OCI-LY1 (cell line): ENCODE measurements around the gene LPO.
A peak's percentile ranks its signal among the peaks of the same experiment; 100 is the strongest.

Experiments
- H2AFZ ChIP-seq: fragments of 200-600 bp; sonication (generic), shearing (Covaris generic); 2 replicates; pipeline ENCODE4 v1.6.0; 2014; ENCODE audit warnings: antibody characterized with exemption, mild to moderate bottlenecking, low read length
- H3F3A ChIP-seq: fragments of 200-600 bp; sonication (generic), shearing (Covaris generic); 2 replicates; pipeline ENCODE4 v1.6.0; 2014; ENCODE audit warnings: mild to moderate bottlenecking, antibody characterized with exemption, low read length, moderate library complexity; ENCODE audit not compliant: insufficient read depth
- H3K27ac ChIP-seq: fragments of 200-600 bp; sonication (generic); 2 replicates; pipeline ENCODE4 v1.5.1; 2014; ENCODE audit warnings: low read length, mixed run types, mild to moderate bottlenecking, low read depth; ENCODE audit not compliant: poor library complexity, severe bottlenecking
- H3K27me3 ChIP-seq: fragments of 200-600 bp; sonication (generic); 2 replicates; pipeline ENCODE4 v1.6.0; 2014; ENCODE audit warnings: antibody characterized with exemption, mild to moderate bottlenecking, low read length, moderate library complexity; ENCODE audit not compliant: insufficient read depth
- H3K36me3 ChIP-seq: fragments of 200-600 bp; sonication (generic); 2 replicates; pipeline ENCODE4 v1.6.1; 2014; ENCODE audit warnings: mild to moderate bottlenecking, antibody characterized with exemption, low read length, moderate library complexity, mixed read lengths; ENCODE audit not compliant: insufficient read depth
- H3K4me1 ChIP-seq: fragments of 200-600 bp; sonication (generic); 2 replicates; pipeline ENCODE4 v1.5.1; 2014; ENCODE audit warnings: mild to moderate bottlenecking, low read length, moderate library complexity; ENCODE audit not compliant: insufficient read depth, severe bottlenecking
- H3K4me2 ChIP-seq: fragments of 200-600 bp; sonication (generic), shearing (Covaris generic); 2 replicates; pipeline ENCODE4 v1.6.1; 2014; ENCODE audit warnings: low read length
- H3K4me3 ChIP-seq: fragments of 200-600 bp; sonication (generic); 2 replicates; pipeline ENCODE4 v1.5.1; 2014; ENCODE audit warnings: low read length, low read depth, mild to moderate bottlenecking, mixed read lengths; ENCODE audit not compliant: poor library complexity, severe bottlenecking
- H3K79me2 ChIP-seq: fragments of 200-600 bp; shearing (Covaris generic); 2 replicates; pipeline ENCODE4 v1.6.1; 2016; ENCODE audit warnings: mixed run types, low read length, mixed read lengths; ENCODE audit not compliant: insufficient read depth
- H3K9ac ChIP-seq: fragments of 200-600 bp; sonication (generic), shearing (Covaris generic); 2 replicates; pipeline ENCODE4 v1.6.1; 2014; ENCODE audit warnings: mild to moderate bottlenecking, low read length, mixed read lengths
- H3K9me2 ChIP-seq: fragments of 200-600 bp; sonication (generic), shearing (Covaris generic); 2 replicates; pipeline ENCODE4 v1.6.1; 2014; ENCODE audit warnings: low read depth, mild to moderate bottlenecking, low read length, mixed read lengths
- H3K9me3 ChIP-seq: fragments of 200-600 bp; shearing (Covaris generic); 2 replicates; pipeline ENCODE4 v1.6.1; 2014; ENCODE audit warnings: low read length, mixed read lengths
- H4K20me1 ChIP-seq: fragments of 200-600 bp; sonication (generic), shearing (Covaris generic); 2 replicates; pipeline ENCODE4 v1.6.0; 2016; ENCODE audit warnings: mild to moderate bottlenecking, low read length; ENCODE audit not compliant: insufficient read depth
- EZH2 ChIP-seq: fragments of 200-600 bp; sonication (generic), shearing (Covaris generic); IDR thresholded peaks from 2 replicates; pipeline ENCODE4 v1.8.0; 2017; ENCODE audit warnings: borderline replicate concordance, mixed run types, mild to moderate bottlenecking, antibody characterized with exemption, low read length, moderate library complexity, mixed read lengths
- TF ChIP-seq, protein P1 (sequence below): fragments of 200-600 bp; sonication (generic), shearing (Covaris generic); IDR thresholded peaks from 2 replicates; pipeline ENCODE4 v1.5.1; 2017; ENCODE audit warnings: mild to moderate bottlenecking, antibody characterized with exemption, low read length, moderate library complexity, mixed read lengths

Gene LPO

DNA sequence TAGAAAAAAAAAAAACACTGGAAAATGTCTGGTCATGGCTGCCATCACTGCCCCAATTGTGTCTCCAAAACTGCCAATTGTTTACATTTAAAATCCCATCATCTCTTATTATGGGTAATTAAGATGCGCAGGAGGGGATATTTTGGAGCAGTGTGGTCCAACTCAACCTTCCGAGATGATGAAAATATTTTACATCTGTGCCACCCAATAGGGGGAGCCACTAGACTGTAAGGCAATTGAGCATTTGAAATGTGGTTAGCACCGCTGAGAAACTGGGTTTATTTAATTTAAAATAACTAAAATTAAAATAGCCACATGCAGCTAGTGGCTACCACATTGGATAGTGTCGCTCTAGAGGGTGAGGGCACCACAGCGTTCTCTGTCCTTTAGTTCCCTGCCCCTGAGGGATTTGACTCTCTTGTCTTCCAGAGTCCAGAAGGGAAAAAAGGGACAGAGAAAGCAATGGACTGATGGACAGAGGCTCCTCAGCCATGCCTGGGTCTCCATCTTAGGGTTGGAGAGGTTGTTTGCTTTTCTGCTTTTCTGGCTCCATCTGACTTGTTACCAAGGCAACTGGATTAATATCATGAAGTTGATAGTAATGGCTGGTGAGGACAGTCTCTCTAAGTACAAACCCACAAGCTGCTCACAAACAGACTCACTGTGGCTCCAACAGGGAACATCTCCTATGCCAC lies 38.9 kb downstream of the LPO start:
- Histone ChIP-seq H3K9ac (no peak overlapping the region), H3K36me3 (no peaks in the 10 kb centered on the region), H2AFZ (no peak overlapping the region), H3K9me3 (no peaks in the 10 kb centered on the region), H3K27me3 (peaks cover 5% of the 10 kb centered on the region; the same call in 1 of the 2 replicates), H3K79me2 (no peaks in the 10 kb centered on the region), H3K9me2 (no peaks in the 10 kb centered on the region), H3K27ac (no peak overlapping the region), H3K4me3 (no peak overlapping the region), H3K4me2 (no peak overlapping the region), H3K4me1 (no peaks in the 10 kb centered on the region), H3F3A (no peaks in the 10 kb centered on the region), H4K20me1 (no peaks in the 10 kb centered on the region)
- TF ChIP-seq, protein P1, sequence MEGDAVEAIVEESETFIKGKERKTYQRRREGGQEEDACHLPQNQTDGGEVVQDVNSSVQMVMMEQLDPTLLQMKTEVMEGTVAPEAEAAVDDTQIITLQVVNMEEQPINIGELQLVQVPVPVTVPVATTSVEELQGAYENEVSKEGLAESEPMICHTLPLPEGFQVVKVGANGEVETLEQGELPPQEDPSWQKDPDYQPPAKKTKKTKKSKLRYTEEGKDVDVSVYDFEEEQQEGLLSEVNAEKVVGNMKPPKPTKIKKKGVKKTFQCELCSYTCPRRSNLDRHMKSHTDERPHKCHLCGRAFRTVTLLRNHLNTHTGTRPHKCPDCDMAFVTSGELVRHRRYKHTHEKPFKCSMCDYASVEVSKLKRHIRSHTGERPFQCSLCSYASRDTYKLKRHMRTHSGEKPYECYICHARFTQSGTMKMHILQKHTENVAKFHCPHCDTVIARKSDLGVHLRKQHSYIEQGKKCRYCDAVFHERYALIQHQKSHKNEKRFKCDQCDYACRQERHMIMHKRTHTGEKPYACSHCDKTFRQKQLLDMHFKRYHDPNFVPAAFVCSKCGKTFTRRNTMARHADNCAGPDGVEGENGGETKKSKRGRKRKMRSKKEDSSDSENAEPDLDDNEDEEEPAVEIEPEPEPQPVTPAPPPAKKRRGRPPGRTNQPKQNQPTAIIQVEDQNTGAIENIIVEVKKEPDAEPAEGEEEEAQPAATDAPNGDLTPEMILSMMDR, result peak; percentile 52
- no peak for TF ChIP-seq EZH2

DNA sequence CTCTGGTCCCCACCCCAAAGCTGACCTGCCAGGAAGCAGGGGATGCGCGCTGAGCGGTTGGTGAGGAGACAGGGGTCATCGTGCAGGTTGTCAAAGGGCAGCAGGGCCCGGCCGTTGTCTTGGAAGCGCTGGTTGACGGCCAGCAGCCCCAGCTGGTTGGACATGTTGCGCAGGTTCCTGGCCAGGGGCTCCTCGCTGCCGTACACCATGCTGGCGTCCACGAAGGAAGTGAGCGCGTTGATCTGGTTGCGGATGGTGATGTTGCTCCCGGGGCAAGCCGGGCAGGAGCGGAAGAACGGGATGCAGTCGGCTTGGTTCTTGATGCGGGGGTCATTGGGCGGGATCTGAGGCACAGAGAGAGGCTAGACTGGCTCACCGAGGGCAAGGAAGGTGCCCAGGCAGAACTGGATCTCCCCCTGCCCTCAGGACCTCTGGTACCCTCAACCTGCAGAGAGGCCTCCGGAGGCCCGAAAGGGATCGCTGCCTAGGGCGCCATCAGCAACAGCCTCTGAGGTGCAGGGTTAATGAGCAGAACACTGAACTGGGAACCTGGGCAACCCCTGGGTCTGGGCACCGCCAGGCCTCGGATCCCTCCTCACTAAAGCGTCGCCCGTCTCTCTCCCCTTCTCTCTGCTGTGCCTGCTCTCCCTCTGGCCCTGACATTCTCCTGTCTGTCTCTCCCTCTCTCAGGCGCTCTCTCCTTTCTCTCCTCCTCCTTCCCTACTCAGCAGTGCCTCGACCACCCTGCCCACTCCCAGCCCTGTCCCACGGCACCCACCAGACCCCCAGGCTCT lies 39.6 kb downstream of the LPO start:
- Histone ChIP-seq H3K9me2 (no peaks in the 10 kb centered on the region), H3K27ac (no peak overlapping the region), H3K36me3 (no peaks in the 10 kb centered on the region), H3K27me3 (peaks cover 5% of the 10 kb centered on the region; the same call in 1 of the 2 replicates), H3K4me3 (no peak overlapping the region), H3F3A (no peaks in the 10 kb centered on the region), H3K9ac (no peak overlapping the region), H2AFZ (no peak overlapping the region), H3K79me2 (no peaks in the 10 kb centered on the region), H4K20me1 (no peaks in the 10 kb centered on the region), H3K4me2 (no peak overlapping the region), H3K4me1 (no peaks in the 10 kb centered on the region), H3K9me3 (no peaks in the 10 kb centered on the region)
- TF ChIP-seq, protein P1, result no peak
- TF ChIP-seq EZH2, result no peak

DNA sequence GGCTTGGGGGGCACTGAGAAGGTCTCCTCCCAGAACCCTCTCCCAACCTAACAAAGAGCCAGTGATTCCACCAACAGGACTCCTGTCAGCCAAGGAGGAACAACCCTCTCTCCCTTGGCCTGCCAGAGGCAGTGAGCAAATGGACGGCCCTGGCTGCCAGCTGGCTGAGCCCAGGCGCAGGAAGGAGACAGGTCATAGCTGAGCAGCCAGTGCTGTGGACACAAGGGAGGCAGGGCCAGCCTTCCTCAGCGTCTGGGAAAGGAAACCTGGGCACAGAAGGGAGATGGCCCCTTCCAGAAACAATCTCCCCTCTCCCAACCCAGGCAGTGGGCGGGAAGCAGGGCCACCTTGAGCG lies 40.3 kb downstream of the LPO start:
- H3K4me2 ChIP-seq, result no peak overlapping the region
- peaks cover 5% of the 10 kb centered on the region; the same call in 1 of the 2 replicates for H3K27me3 ChIP-seq
- no peaks in the 10 kb centered on the region for H3K36me3 ChIP-seq
- no peak overlapping the region for H2AFZ ChIP-seq
- H4K20me1 ChIP-seq, result no peaks in the 10 kb centered on the region
- no peaks in the 10 kb centered on the region for H3K4me1 ChIP-seq
- no peak for TF ChIP-seq EZH2
- TF ChIP-seq, protein P1, result no peak
- H3K79me2 ChIP-seq, result no peaks in the 10 kb centered on the region
- no peak overlapping the region for H3K27ac ChIP-seq
- no peaks in the 10 kb centered on the region for H3F3A ChIP-seq
- no peaks in the 10 kb centered on the region for H3K9me2 ChIP-seq
- no peak overlapping the region for H3K4me3 ChIP-seq
- H3K9ac ChIP-seq, result no peak overlapping the region
- no peaks in the 10 kb centered on the region for H3K9me3 ChIP-seq
